WI38 (cell line): Measurements from ENCODE around the gene NFATC4.

Experiments
- H3K4me3 ChIP-seq: 2 replicates; pipeline ENCODE4 v1.5.1; 2011; ENCODE audit warnings: low read depth, mild to moderate bottlenecking, control low read depth, low read length
- CTCF ChIP-seq: IDR thresholded peaks from 2 replicates; pipeline ENCODE4 v1.5.1; 2012; ENCODE audit warnings: low read depth, mild to moderate bottlenecking, control low read depth, low read length

NFATC4 gene

DNA sequence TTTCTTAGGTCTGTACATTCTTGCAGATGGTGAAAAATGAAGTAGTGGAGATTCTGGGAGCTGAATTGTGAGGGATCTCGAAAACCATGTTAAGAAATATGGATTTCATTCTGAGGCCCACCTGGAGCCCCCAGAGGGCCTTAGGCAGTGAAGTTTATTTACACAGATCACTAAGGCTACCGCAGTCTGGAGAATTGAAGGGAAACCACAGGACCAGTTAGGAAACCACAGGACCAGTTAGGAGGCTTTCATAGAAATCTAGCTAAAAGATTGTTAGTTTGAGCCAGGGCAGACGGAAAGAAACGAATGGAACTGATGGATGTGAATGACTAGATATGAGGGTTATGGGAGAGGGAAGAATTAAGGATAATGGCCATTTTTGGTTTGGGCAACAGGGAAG is 54.3 kb downstream of the NFATC4 start:
- no peak for TF ChIP-seq CTCF
- no peak overlapping the region for H3K4me3 ChIP-seq

DNA sequence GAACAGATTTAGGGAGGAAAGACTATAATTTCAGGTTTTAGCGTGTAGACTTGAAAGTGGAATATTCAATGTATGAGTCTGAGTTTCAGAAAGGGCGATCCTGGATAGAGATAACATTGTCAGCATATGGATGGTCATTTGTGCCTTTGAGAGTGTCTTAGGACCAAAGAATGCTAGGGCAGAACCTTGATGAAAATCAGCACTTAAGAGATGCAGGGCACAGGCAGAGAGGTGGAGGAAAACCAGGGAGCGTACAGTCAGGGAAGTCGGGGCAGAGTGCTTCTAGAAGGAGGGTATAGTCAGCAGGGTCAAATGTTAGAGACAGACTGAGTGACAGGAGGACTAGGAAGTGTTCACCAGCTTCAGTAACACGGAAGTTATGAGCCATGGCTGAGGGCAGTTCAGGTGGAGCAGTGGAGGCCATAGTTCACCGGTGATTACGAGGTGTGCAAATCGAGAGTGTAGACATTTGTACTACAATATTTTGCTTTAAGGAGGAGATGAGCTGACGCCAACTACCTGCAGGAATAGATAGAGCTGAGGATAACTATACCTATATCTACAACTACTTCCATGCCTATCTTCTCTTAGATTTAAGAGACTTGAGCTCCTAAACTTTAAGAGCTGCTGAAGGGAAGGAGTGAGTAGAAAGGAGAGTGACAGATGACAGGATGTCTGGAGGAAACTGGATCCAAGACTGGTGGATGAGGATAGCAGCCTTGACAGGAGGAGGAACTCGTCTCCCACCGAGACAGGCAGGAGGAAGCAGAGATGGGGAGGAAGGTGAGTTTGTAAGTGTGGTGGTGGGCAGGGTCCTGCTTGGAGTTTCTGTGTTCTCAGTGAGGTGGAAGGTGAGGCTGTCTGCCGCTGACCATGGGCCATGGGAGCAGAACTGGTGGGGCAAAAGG is 55.0 kb downstream of the NFATC4 start:
- H3K4me3 ChIP-seq = no peak overlapping the region
- TF ChIP-seq CTCF = no peak

DNA sequence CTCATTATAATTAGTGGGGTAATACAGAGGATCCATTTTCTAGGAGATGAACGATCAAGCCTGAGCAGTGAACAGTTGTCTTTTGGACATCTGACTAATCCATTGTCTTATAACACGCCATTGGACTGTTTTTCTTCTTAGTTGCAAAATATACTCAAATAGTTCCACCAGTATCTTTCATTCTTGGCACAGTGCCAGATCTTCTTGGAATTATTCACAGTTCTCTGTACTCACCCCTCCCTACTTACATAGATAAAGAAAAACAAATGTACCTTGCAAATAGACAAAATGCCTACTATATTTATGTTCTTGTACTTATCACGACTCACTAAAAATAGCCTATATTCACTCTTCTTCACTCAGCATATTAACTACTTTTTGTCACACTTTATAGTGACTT is 57.7 kb downstream of the NFATC4 start:
- no peak overlapping the region for H3K4me3 ChIP-seq
- no peak for TF ChIP-seq CTCF

DNA sequence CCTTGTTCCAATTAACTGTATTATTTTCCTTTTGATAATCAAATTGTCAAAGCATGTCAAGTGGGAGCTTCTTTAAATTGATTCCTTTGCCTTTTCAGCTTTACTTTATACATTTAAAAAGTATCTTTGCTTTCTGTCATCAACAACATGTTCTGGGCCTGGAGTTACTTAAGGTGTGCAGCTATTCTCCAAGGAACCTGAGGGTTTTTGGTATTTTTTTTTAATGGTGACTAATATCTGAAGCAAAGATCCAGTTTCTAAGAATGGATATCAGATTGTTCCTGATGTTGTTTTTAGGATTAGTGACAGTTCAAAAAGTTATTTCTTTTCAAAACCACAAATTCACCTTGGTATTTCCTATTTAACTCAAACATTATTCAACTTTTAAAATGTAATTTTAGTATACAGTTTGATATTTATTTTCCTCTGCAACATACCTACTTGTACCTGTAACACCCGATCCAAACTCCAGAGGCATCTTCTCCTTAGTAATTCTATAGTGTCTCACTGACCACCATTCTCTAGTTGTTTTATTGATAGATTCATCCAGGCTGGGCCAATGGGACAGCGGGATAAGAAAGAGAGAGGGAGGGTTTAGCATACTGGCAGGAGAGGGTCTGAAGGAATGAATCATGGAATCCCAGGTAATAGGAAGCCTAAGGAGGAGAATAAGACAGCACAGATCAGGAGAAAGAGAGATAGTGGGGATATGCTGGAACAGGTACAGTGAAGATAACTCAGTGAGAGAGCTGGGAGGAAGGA is 58.3 kb downstream of the NFATC4 start:
- no peak overlapping the region for H3K4me3 ChIP-seq

GRCh38 chr14:24426912-24427536 is 59.0 kb downstream of the NFATC4 start:
- no peak overlapping the region for H3K4me3 ChIP-seq
- TF ChIP-seq CTCF = no peak

More for the DNA sequence above, 58.3 kb downstream of the NFATC4 start:
- no peak for TF ChIP-seq CTCF

DNA sequence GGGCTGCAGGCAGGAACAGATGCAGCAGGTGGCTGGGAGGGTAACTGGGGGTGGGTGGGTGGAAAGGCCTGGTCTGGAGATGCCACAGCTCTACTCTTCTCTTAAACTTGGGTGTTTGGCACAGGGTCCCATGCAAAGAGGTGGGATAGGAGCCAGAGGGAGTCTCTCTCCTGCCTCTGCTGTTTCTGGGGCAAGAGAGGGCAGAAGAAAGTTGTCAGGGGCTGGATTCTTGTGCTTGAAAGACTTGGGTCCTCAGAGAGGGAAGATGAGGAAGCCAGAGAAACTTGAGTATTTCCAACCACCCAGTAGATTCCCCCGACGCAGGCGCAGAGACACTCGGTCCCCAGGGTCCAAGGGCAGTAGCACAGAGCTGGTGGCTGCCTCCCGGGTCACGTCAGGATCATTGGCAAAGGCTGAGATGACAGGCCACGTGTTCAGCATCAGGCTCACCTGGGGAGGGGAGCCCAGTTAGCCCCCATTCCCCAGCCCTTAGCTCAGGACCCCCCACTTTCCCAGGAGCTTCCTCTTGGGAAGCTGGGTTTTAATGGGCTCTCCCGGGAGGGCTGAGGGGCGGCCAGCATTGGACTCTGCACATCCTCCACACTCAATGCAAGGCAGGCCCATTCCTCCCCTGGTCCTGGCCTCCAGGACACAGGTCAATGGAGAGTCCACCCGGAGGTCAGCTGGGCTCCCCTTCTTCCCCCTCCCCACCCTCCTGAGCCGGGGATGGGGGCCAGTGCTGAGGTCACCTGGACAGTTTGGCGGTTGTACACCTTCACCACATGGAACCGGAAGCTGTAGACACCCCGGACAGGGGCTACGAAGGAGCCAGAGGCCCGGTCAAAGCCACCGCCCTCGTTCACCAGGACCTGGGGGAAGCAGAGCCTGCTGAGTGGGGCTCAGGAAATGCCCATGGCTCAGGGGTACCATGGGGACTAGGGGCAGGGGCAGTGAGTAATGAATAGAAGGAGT is 59.8 kb downstream of the NFATC4 start:
- TF ChIP-seq CTCF = no peak
- no peak overlapping the region for H3K4me3 ChIP-seq
